Measurements from ENCODE around the gene MAEA.
A peak's percentile ranks its signal among the peaks of the same experiment; 100 is the strongest.

The MAEA gene

GRCh38 chr4:1356181-1356998, 66.7 kb downstream of the MAEA start:
- DNase-seq, result peak; percentile 75

DNA sequence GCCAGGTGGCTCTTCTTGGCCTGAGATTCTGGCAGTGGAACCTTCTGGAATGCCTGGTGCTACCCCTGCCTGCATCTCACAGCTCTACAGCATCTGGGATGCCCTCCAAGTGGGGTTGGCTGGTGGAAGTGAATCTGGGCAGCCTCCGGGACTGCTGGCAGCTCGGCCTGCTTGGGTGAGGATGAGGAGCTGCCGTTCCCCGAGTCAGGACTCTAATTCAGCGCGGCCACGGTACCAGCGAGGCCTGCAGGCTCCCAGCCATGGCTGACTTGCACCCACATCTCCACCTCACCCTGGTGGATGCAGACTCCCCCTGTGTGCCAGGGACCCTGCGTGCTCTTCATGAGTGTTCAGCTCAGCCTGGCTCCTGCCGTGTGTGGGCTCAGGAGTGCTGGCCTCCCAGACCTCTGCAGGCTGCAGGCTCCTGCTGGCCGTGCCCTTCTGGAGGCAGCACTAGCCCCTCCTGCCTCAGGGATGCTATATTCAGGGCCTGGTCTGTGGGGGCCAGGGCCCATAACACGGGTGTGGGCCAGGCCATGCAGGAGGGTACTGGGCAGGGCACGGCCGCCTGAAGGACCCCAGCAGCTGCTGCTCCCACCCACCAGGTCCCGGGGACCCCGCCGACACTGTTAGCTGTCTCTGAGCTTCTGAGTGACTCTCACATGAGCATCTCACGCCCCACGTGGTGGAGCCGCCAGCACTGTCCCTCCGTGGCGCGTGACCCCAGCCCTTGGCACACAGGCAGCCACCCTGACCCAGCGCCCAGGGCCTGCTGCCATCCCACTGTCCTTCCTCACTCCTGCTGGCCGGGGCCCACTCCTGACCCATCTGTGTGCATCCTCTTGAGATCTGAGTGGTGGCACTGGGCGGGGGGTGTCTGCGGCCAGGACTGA, 67.9 kb downstream of the MAEA start:
- no peak for DNase-seq

DNA sequence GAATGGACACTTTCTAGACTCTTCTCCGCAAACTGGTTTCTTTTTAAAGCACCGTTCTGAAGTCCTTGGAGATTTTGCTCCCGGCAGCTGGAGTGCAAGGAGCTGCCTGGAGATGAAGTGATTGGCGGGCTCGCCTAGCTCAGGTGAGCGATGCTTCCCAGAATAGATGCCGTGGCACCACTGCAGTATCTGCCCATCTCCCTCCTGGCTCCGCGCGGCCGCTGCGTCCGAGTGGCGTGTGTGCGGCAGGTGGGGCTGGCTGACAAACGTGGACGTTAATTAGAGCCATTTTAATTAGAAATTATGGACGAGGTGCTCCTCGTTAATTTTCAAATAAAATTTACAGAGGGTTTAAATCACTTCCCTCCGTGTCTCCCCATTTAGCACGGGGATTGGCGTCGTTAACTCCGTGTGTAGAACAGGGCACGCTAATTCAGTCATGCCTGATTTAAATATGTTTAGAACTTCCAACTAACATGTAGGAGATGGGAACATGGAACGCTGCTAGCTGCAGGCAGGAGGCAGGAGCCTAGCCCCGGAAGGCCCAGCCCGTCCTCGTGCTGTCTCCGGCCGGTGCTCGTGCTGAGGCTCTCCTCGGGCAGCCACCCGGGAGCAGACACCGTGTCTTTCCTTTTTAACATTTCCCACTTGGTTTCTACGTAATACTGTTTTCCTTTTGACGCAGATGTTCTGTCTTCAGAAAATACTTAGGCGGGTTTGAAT, 68.9 kb downstream of the MAEA start:
- DNase-seq, result no peak

GRCh38 chr4:1359144-1359501, 69.4 kb downstream of the MAEA start:
- no peak for DNase-seq

DNA sequence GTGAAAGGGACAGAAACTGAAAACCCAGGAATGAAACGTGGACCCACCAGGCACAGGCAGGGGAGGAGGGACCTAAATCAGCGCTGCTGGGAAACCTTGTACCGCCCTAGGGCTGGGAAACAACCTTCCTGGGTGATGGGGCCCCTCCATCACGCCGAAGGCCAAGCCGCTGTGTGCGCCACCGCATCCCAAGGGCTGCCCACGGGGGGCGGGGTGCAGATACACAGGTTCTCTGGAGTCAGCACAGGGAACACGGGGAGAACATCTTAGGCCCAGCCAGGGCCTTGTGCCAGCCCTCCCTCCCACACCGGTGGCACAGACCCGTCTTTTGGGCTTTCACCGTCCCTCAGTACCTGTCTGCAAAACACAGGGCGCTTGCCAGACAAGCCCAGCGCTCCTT, 70.3 kb downstream of the MAEA start:
- no peak for DNase-seq

GRCh38 chr4:1360423-1361283, 71.0 kb downstream of the MAEA start:
- no peak for DNase-seq

DNA sequence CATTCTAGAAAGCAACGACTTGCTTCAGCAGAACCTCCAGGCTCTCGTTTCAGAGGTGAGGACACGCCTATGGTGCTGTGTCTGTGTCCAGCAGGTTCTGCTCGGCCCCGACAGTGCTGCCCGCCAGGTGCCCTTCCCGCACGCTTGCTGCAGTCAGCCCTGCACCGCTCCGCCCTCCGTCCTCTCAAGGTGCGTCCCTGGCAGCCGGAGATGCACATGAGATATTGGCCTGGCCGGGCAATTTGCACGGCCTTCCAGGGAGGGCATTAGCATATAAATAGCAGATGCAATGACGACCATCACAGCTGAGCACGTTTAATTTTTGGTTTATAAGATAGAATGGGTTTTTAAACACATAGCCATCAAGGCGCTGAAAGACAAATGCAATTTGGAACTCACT, 71.7 kb downstream of the MAEA start:
- no peak for DNase-seq

DNA sequence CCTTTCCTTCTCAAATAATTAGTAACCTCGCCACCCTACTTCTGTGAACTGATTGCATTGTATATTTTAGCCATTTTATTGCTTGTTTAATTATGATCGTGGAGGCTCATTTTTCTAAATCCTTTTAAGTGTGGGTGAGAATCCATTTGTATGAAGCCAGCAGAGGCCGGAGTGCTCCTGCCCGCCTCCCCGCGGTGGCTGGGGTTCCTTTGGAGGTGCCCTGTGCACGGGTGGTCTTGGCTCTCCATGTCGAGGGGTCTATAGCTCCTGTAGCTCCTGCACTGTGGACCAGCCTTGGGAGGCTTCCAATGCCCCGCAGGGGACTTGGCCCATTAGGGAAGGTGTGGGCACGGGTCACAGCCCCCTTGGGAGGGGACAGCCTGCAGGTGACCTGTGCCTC, 72.4 kb downstream of the MAEA start:
- no peak for DNase-seq

DNA sequence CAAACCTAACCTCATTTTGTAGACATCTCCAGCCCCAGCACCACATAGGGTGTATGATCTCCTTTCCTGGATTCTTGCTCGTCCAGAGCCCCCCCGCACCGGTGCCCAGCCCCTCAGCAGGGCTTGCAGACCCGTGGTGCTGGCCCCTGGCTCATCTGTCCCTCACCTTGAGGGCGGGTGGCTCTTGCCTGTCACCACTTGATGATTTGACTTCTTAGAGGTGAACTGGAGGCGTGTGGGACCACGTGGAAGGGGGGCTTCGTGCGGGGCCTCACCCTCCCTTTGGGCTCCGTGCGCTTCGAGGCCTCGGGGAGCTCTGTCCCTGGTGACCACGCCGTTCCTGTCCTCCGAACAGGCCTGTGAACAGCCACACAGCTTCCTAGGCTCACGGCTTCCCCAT, 72.8 kb downstream of the MAEA start:
- no peak for DNase-seq

DNA sequence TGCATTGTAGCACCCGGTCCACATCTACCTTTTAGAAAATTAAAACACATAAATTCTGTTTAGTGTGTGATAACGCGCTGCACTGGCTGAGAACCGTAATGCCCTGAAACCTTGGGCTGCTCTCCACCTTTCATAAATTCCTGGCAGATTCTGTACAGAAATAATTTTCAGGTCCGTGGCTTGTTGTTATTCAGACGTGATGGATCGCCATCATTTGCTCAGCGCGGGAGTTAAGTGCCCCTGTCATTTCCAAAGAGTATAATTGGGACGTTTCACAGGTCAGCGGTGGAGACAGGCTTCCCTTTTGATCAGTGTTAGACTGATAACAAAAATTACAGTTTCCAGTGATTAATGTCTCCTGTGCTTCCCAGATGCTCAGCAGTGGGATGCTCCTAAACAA, 73.8 kb downstream of the MAEA start:
- DNase-seq, result no peak

DNA sequence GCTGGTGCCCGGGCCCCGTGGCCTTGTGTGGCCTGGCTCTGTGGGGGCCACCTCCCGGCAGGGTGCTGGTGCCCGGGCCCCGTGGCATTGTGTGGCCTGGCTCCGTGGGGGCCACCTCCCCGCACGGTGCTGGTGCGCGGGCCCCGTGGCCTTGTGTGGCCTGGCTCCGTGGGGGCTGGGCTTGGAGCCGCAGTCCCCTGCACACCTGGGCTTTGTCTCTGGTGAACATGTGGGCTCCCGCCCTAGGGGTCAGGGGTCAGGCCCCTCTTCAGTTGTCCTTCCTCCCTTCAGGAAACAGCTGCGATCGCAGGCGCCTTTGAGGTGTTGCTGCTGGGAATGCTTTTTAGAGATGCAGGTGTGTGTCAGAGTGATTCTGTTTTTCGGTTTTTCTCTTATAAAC, 74.5 kb downstream of the MAEA start:
- DNase-seq, result no peak

- DNase-seq, result no peak
Observed at GRCh38 chr4:1364748-1365147, 75.1 kb downstream of the MAEA start.

GRCh38 chr4:1365271-1366178, 75.8 kb downstream of the MAEA start:
- DNase-seq, result no peak

DNA sequence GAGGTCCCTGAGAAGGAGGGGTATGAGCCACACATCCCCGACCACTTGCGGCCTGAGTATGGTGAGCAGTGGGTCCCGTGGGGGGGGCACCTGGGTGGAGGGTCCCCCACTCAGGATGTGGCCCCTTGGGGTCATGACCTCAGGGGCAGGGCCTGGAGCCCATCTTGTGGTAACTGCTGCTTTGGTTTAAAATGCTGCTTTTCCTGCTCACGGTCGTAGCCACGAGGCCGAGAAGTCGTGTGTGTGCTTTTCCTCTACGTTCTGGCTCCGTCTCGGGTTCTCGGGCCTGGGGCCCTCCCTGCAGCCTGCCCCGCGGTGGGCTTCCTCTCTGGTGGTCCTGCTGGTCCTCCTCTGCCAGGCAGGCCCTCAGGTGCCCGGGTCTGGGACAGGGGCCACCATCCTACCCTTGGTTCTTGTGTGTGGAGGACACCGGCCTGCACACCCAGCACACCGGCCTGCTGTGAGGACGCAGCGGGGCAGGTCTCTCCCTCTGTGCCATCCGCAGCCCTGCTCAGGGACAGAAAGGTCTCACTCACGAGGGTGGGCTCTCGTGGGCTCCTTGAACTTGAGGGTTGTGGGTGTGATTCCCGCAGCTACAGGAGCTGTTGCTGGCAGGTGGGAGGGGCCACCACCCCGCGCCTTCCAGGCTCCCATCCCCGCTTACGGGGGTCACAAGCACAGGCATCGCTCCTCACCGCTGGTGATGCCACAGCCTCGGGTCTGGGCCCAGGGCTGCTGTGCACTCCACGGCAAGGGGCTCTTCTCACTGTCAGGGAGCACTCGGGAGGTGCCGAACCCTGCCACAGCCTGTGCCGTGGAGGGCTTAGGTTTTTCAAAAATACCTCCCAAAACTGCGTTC, 76.9 kb downstream of the MAEA start:
- DNase-seq, result no peak

- DNase-seq, result no peak
Observed at GRCh38 chr4:1367230-1367935, 77.7 kb downstream of the MAEA start.

DNA sequence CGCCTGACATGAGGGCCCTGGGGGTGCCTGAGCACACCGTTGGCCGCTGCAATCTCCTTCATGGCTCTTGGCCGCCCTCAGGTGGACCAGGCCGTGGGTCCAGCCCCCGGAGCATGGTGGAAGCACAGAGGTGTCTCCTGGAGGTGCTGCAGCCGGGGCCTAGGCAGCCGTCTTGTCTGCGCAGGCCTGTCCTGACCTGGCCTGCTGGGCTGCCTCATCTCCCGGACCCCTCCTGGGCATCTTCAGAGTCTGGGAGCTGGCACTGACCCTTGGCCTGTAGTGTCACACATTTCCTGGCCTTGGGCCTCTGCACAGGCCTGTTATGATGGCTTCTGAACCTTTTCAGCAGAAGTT, 78.2 kb downstream of the MAEA start:
- DNase-seq, result no peak

DNA sequence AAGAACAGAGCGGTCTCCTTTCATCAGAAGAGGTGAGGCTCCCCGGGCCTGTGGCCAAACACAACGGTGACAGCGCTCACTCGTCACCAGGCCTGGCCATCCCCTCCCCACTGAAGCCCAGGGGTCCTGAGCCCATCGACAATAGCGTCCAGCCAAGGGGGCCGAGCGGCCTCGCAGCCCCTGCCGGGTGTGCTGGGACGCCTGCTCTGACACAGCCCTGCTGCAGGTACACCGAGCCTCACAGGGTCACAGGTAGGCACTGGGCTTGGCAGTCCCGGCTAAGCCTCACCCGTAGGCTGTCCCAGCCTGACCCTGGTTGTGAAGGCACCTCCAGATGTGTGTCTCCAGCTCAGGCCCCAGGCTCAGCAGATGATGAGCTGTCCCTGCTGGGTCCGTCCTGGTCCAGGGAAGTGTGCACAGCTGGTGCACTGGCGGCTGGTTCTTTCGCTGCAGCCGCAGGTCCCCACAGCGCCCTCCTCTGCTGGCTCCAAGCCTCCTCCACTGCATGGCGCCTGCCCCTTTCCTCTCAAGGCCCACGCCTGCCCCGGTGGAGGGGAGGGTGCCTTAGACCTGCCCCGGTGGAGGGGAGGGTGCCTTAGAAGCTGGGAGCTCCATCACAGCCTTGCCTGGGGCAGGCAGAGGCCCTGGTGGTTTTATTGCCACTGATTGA, 78.9 kb downstream of the MAEA start:
- peak; percentile 27 for DNase-seq

DNA sequence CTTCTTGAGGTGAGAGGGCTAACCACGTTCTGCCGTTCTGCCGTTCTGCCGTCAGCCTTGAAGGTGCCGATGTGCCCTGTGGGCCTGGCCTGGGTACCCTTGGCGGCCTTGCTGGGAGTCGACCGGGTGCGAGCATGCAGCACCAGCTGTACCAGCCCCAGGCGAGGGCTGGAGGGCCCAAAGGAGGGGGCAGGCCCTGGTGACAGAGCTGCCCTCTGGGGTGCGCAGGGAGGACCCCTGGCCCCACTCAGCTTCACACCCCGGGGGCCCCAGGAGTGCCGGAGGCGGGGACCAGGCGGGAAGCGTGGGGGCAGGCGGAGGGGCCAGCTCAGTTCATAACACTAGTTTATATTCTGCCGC, 79.4 kb downstream of the MAEA start:
- no peak for DNase-seq

- DNase-seq, result peak; percentile 11
Observed at GRCh38 chr4:1369479-1370079, 79.9 kb downstream of the MAEA start.

All from NCI-H82 (cell line).